WTC11 (cell line): ENCODE measurements around the gene EYA2.

ENCODE experiments used
- GTF2I ChIP-seq: fragments of 250-450 bp; sonication (Bioruptor Pico); conservative IDR thresholded peaks from 2 replicates; pipeline ENCODE4 v1.4.0; 2021; ENCODE audit warnings: mild to moderate bottlenecking
- KAT7 ChIP-seq: sonication (generic); formaldehyde crosslinking; IDR thresholded peaks from 2 replicates; pipeline ENCODE4 v1.8.1; 2023; ENCODE audit warnings: missing genetic modification reagents, mild to moderate bottlenecking, borderline replicate concordance
- NFYB ChIP-seq: sonication (generic); formaldehyde crosslinking; conservative IDR thresholded peaks from 2 replicates; pipeline ENCODE4 v1.8.0; 2022; ENCODE audit warnings: low read depth, missing genetic modification reagents
- NR1H2 ChIP-seq: sonication (generic); formaldehyde crosslinking; IDR thresholded peaks from 2 replicates; pipeline ENCODE4 v1.9.0; 2021; ENCODE audit warnings: mild to moderate bottlenecking, moderate library complexity, missing genetic modification reagents
- NR2C2 ChIP-seq: sonication (generic); formaldehyde crosslinking; IDR thresholded peaks from 2 replicates; pipeline ENCODE4 v1.8.0; 2022; ENCODE audit warnings: mild to moderate bottlenecking, missing genetic modification reagents
- ZNF263 ChIP-seq: sonication (generic); formaldehyde crosslinking; IDR thresholded peaks from 2 replicates; pipeline ENCODE4 v1.8.1; 2022; ENCODE audit warnings: low read depth, mild to moderate bottlenecking, moderate library complexity, missing genetic modification reagents
- TF ChIP-seq, protein P1 (sequence below): fragments of 200-600 bp; IDR thresholded peaks from 2 replicates; pipeline ENCODE4 v1.8.0; 2022; ENCODE audit warnings: antibody characterized with exemption
- TF ChIP-seq, protein P2 (sequence below): fragments of 250-450 bp; sonication (Bioruptor Pico); IDR thresholded peaks from 2 replicates; pipeline ENCODE4 v1.9.0; 2021; ENCODE audit warnings: mild to moderate bottlenecking
- TF ChIP-seq, protein P3 (sequence below): sonication (generic); formaldehyde crosslinking; IDR thresholded peaks from 2 replicates; pipeline ENCODE4 v1.8.1; 2022; ENCODE audit warnings: low read depth, missing genetic modification reagents, borderline replicate concordance
- TF ChIP-seq, protein P4 (sequence below): sonication (generic); formaldehyde crosslinking; IDR thresholded peaks from 2 replicates; pipeline ENCODE4 v1.8.1; 2022; ENCODE audit warnings: low read depth, mild to moderate bottlenecking, moderate library complexity, missing genetic modification reagents, borderline replicate concordance

DNA sequence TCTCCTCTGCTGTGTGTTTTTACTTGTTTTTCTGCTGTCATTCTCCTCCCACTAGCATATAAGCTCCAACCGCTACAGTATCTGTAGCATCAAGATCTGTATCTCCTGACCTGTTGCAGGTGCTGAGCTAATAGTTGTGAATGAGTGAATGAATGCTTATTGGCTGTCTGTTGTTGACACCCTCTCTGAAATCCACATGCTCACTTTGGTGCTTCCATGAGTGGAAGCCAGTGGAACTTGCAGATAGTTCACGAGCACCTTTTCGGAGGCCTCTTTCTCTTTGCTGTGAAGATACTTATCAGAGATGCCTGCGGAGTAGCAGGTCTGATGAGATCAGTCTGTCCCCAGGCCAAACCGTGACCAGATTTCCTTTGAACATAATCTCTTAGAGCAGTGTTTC is 117.3 kb downstream of the EYA2 start:
- TF ChIP-seq KAT7 (CRISPR knock-in tag) (no peak), NR2C2 (CRISPR knock-in tag) (no peak), GTF2I (CRISPR knock-in tag) (no peak), ZNF263 (CRISPR knock-in tag) (no peak), NR1H2 (CRISPR knock-in tag) (no peak), NFYB (CRISPR knock-in tag) (no peak)
- TF ChIP-seq, protein P1, sequence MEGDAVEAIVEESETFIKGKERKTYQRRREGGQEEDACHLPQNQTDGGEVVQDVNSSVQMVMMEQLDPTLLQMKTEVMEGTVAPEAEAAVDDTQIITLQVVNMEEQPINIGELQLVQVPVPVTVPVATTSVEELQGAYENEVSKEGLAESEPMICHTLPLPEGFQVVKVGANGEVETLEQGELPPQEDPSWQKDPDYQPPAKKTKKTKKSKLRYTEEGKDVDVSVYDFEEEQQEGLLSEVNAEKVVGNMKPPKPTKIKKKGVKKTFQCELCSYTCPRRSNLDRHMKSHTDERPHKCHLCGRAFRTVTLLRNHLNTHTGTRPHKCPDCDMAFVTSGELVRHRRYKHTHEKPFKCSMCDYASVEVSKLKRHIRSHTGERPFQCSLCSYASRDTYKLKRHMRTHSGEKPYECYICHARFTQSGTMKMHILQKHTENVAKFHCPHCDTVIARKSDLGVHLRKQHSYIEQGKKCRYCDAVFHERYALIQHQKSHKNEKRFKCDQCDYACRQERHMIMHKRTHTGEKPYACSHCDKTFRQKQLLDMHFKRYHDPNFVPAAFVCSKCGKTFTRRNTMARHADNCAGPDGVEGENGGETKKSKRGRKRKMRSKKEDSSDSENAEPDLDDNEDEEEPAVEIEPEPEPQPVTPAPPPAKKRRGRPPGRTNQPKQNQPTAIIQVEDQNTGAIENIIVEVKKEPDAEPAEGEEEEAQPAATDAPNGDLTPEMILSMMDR = no peak
- TF ChIP-seq, protein P2, sequence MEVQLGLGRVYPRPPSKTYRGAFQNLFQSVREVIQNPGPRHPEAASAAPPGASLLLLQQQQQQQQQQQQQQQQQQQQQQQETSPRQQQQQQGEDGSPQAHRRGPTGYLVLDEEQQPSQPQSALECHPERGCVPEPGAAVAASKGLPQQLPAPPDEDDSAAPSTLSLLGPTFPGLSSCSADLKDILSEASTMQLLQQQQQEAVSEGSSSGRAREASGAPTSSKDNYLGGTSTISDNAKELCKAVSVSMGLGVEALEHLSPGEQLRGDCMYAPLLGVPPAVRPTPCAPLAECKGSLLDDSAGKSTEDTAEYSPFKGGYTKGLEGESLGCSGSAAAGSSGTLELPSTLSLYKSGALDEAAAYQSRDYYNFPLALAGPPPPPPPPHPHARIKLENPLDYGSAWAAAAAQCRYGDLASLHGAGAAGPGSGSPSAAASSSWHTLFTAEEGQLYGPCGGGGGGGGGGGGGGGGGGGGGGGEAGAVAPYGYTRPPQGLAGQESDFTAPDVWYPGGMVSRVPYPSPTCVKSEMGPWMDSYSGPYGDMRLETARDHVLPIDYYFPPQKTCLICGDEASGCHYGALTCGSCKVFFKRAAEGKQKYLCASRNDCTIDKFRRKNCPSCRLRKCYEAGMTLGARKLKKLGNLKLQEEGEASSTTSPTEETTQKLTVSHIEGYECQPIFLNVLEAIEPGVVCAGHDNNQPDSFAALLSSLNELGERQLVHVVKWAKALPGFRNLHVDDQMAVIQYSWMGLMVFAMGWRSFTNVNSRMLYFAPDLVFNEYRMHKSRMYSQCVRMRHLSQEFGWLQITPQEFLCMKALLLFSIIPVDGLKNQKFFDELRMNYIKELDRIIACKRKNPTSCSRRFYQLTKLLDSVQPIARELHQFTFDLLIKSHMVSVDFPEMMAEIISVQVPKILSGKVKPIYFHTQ (CRISPR knock-in tag) = no peak
- TF ChIP-seq, protein P3, sequence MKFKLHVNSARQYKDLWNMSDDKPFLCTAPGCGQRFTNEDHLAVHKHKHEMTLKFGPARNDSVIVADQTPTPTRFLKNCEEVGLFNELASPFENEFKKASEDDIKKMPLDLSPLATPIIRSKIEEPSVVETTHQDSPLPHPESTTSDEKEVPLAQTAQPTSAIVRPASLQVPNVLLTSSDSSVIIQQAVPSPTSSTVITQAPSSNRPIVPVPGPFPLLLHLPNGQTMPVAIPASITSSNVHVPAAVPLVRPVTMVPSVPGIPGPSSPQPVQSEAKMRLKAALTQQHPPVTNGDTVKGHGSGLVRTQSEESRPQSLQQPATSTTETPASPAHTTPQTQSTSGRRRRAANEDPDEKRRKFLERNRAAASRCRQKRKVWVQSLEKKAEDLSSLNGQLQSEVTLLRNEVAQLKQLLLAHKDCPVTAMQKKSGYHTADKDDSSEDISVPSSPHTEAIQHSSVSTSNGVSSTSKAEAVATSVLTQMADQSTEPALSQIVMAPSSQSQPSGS (CRISPR knock-in tag) = no peak
- TF ChIP-seq, protein P4, sequence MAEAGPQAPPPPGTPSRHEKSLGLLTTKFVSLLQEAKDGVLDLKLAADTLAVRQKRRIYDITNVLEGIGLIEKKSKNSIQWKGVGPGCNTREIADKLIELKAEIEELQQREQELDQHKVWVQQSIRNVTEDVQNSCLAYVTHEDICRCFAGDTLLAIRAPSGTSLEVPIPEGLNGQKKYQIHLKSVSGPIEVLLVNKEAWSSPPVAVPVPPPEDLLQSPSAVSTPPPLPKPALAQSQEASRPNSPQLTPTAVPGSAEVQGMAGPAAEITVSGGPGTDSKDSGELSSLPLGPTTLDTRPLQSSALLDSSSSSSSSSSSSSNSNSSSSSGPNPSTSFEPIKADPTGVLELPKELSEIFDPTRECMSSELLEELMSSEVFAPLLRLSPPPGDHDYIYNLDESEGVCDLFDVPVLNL = no peak
